ENCODE data around the gene MYCT1. TPM values are rescaled to one million over a fixed set of nuclear protein-coding genes. Genes with fewer than 3 reads are reported as not detected.

The MYCT1 gene
- total and polyA plus RNA-seq, 2 experiments from 2014 or later, result 1.9 to 2.5 TPM

DNA sequence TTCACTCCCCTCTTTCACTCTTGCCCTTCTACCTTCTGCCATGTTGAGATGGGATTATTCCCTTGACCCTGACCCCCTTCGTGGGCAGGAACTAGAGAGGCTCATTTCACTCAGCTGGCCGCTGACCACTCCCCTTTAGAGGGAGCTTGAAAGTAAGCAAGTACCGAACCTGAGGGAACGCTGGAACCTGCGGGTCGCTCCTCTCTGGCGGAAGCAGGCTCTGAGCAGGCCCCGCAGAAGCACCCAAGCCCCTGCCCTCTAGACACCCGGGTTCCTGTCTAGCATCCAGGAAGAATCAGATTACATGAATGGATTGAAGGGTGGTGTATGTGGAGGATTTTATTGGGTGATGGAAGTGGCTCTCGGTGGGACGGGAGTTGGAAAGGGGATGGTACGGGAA lies 11.9 kb upstream of the MYCT1 start:
- no peaks in the 10 kb centered on the region for H3K36me3 Mint-ChIP-seq (ENCODE audit: low read depth)
- H3K4me3 Mint-ChIP-seq, result no peak overlapping the region
- H3K4me3 ChIP-seq, result no peak overlapping the region
- no peak overlapping the region for H2AFZ ChIP-seq
- peaks cover 35% of the 10 kb centered on the region for H3K4me1 ChIP-seq (ENCODE audit: insufficient read depth)
- H3K9me2 ChIP-seq (ENCODE audit: insufficient read depth), result no peaks in the 10 kb centered on the region
- H3K4me1 Mint-ChIP-seq, result peaks cover 24% of the 10 kb centered on the region
- peaks cover 11% of the 10 kb centered on the region for H3K27me3 Mint-ChIP-seq (ENCODE audit: insufficient read depth, low read depth, poor library complexity)
- ATAC-seq (peak; percentile 33; the same call in 2 of the 3 replicates), DNase-seq (ENCODE audit: low spot score) (peak; percentile 17)
- H3K27ac ChIP-seq (ENCODE audit: low read depth), result no peak overlapping the region
- H3K9me3 Mint-ChIP-seq, result no peaks in the 10 kb centered on the region; the same call in 2 of the 3 replicates
- no peak overlapping the region for H3K27ac Mint-ChIP-seq
- H3K27me3 ChIP-seq (ENCODE audit: insufficient read depth), result no peaks in the 10 kb centered on the region
- no peaks in the 10 kb centered on the region for H3F3A ChIP-seq (replicated peaks; ENCODE audit: low read depth)
- no peaks in the 10 kb centered on the region for H4K20me1 ChIP-seq (replicated peaks; ENCODE audit: insufficient read depth)
- H3K36me3 ChIP-seq (ENCODE audit: insufficient read depth), result no peaks in the 10 kb centered on the region
- TF ChIP-seq, protein P1, sequence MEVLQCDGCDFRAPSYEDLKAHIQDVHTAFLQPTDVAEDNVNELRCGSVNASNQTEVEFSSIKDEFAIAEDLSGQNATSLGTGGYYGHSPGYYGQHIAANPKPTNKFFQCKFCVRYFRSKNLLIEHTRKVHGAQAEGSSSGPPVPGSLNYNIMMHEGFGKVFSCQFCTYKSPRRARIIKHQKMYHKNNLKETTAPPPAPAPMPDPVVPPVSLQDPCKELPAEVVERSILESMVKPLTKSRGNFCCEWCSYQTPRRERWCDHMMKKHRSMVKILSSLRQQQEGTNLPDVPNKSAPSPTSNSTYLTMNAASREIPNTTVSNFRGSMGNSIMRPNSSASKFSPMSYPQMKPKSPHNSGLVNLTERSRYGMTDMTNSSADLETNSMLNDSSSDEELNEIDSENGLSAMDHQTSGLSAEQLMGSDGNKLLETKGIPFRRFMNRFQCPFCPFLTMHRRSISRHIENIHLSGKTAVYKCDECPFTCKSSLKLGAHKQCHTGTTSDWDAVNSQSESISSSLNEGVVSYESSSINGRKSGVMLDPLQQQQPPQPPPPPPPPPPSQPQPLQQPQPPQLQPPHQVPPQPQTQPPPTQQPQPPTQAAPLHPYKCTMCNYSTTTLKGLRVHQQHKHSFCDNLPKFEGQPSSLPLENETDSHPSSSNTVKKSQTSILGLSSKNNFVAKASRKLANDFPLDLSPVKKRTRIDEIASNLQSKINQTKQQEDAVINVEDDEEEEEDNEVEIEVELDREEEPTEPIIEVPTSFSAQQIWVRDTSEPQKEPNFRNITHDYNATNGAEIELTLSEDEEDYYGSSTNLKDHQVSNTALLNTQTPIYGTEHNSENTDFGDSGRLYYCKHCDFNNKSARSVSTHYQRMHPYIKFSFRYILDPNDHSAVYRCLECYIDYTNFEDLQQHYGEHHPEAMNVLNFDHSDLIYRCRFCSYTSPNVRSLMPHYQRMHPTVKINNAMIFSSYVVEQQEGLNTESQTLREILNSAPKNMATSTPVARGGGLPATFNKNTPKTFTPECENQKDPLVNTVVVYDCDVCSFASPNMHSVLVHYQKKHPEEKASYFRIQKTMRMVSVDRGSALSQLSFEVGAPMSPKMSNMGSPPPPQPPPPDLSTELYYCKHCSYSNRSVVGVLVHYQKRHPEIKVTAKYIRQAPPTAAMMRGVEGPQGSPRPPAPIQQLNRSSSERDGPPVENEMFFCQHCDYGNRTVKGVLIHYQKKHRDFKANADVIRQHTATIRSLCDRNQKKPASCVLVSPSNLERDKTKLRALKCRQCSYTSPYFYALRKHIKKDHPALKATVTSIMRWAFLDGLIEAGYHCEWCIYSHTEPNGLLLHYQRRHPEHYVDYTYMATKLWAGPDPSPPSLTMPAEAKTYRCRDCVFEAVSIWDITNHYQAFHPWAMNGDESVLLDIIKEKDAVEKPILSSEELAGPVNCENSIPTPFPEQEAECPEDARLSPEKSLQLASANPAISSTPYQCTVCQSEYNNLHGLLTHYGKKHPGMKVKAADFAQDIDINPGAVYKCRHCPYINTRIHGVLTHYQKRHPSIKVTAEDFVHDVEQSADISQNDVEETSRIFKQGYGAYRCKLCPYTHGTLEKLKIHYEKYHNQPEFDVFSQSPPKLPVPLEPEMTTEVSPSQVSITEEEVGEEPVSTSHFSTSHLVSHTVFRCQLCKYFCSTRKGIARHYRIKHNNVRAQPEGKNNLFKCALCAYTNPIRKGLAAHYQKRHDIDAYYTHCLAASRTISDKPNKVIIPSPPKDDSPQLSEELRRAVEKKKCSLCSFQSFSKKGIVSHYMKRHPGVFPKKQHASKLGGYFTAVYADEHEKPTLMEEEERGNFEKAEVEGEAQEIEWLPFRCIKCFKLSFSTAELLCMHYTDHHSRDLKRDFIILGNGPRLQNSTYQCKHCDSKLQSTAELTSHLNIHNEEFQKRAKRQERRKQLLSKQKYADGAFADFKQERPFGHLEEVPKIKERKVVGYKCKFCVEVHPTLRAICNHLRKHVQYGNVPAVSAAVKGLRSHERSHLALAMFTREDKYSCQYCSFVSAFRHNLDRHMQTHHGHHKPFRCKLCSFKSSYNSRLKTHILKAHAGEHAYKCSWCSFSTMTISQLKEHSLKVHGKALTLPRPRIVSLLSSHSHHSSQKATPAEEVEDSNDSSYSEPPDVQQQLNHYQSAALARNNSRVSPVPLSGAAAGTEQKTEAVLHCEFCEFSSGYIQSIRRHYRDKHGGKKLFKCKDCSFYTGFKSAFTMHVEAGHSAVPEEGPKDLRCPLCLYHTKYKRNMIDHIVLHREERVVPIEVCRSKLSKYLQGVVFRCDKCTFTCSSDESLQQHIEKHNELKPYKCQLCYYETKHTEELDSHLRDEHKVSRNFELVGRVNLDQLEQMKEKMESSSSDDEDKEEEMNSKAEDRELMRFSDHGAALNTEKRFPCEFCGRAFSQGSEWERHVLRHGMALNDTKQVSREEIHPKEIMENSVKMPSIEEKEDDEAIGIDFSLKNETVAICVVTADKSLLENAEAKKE (CRISPR knock-in tag; IDR thresholded peaks at IDR 0.05), result no peak
- TF ChIP-seq, protein P2, sequence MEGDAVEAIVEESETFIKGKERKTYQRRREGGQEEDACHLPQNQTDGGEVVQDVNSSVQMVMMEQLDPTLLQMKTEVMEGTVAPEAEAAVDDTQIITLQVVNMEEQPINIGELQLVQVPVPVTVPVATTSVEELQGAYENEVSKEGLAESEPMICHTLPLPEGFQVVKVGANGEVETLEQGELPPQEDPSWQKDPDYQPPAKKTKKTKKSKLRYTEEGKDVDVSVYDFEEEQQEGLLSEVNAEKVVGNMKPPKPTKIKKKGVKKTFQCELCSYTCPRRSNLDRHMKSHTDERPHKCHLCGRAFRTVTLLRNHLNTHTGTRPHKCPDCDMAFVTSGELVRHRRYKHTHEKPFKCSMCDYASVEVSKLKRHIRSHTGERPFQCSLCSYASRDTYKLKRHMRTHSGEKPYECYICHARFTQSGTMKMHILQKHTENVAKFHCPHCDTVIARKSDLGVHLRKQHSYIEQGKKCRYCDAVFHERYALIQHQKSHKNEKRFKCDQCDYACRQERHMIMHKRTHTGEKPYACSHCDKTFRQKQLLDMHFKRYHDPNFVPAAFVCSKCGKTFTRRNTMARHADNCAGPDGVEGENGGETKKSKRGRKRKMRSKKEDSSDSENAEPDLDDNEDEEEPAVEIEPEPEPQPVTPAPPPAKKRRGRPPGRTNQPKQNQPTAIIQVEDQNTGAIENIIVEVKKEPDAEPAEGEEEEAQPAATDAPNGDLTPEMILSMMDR (conservative IDR thresholded peaks at IDR 0.05; ENCODE audit: low read depth in 2 of 2), result no peak
- TF ChIP-seq NANOG (IDR thresholded peaks at IDR 0.05; ENCODE audit: borderline replicate concordance), result no peak
- no peak for TF ChIP-seq STAT1 (IDR thresholded peaks at IDR 0.05; ENCODE audit: unreplicated experiment)
- no peak for TF ChIP-seq POLR2AphosphoS5 (IDR thresholded peaks at IDR 0.05; ENCODE audit: low read depth)
- TF ChIP-seq JUNB (IDR thresholded peaks at IDR 0.05; ENCODE audit: unreplicated experiment), result no peak
- TF ChIP-seq, protein P3, sequence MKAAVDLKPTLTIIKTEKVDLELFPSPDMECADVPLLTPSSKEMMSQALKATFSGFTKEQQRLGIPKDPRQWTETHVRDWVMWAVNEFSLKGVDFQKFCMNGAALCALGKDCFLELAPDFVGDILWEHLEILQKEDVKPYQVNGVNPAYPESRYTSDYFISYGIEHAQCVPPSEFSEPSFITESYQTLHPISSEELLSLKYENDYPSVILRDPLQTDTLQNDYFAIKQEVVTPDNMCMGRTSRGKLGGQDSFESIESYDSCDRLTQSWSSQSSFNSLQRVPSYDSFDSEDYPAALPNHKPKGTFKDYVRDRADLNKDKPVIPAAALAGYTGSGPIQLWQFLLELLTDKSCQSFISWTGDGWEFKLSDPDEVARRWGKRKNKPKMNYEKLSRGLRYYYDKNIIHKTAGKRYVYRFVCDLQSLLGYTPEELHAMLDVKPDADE (IDR thresholded peaks at IDR 0.05), result no peak
- no peak for TF ChIP-seq EZH2 (IDR thresholded peaks at IDR 0.05; ENCODE audit: low read depth, unreplicated experiment)
- no peak for TF ChIP-seq ZNF331 (CRISPR knock-in tag; IDR thresholded peaks at IDR 0.05; ENCODE audit: low read depth)
- TF ChIP-seq ZNF114 (CRISPR knock-in tag; IDR thresholded peaks at IDR 0.05), result no peak
- TF ChIP-seq EZH2phosphoT487 (IDR thresholded peaks at IDR 0.05; ENCODE audit: unreplicated experiment), result no peak
- TF ChIP-seq, protein P4, sequence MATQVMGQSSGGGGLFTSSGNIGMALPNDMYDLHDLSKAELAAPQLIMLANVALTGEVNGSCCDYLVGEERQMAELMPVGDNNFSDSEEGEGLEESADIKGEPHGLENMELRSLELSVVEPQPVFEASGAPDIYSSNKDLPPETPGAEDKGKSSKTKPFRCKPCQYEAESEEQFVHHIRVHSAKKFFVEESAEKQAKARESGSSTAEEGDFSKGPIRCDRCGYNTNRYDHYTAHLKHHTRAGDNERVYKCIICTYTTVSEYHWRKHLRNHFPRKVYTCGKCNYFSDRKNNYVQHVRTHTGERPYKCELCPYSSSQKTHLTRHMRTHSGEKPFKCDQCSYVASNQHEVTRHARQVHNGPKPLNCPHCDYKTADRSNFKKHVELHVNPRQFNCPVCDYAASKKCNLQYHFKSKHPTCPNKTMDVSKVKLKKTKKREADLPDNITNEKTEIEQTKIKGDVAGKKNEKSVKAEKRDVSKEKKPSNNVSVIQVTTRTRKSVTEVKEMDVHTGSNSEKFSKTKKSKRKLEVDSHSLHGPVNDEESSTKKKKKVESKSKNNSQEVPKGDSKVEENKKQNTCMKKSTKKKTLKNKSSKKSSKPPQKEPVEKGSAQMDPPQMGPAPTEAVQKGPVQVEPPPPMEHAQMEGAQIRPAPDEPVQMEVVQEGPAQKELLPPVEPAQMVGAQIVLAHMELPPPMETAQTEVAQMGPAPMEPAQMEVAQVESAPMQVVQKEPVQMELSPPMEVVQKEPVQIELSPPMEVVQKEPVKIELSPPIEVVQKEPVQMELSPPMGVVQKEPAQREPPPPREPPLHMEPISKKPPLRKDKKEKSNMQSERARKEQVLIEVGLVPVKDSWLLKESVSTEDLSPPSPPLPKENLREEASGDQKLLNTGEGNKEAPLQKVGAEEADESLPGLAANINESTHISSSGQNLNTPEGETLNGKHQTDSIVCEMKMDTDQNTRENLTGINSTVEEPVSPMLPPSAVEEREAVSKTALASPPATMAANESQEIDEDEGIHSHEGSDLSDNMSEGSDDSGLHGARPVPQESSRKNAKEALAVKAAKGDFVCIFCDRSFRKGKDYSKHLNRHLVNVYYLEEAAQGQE (IDR thresholded peaks at IDR 0.05; ENCODE audit: unreplicated experiment), result no peak
- TF ChIP-seq CREB1 (CRISPR knock-in tag; IDR thresholded peaks at IDR 0.05; ENCODE audit: low read depth), result no peak
- H3K79me2 ChIP-seq (replicated peaks; ENCODE audit: insufficient read depth), result no peaks in the 10 kb centered on the region
- H3K4me2 ChIP-seq, result no peak overlapping the region
